K562 (cell line): ENCODE measurements around the gene PA2G4. TPM values are rescaled to one million over a fixed set of nuclear protein-coding genes. Genes with fewer than 3 reads are reported as not detected.
A peak's percentile ranks its signal among the peaks of the same experiment; 100 is the strongest.

ENCODE experiments used
- ARID3B ChIP-seq: fragments of 250-450 bp; sonication (Bioruptor Pico); IDR thresholded peaks from 2 replicates; pipeline ENCODE4 v1.4.0; 2020; ENCODE audit warnings: borderline replicate concordance
- BHLHE40 ChIP-seq: IDR thresholded peaks from 2 replicates; pipeline ENCODE4 v1.6.1; 2011; ENCODE audit warnings: low read length, improper control_type of control experiment
- BRD9 ChIP-seq: fragments of 450-650 bp; IDR thresholded peaks from 2 replicates; pipeline ENCODE4 v1.6.1; 2018; ENCODE audit warnings: low read depth; ENCODE audit not compliant: partially characterized antibody
- CBX2 ChIP-seq: fragments of 200-600 bp; sonication (generic); IDR thresholded peaks from one replicate; pipeline ENCODE4 v1.6.1; 2012; ENCODE audit warnings: mild to moderate bottlenecking, low read length, inconsistent platforms; ENCODE audit not compliant: insufficient read depth, poor library complexity, severe bottlenecking
- FOXK1 ChIP-seq: sonication (generic); formaldehyde crosslinking; IDR thresholded peaks from 2 replicates; pipeline ENCODE4 v1.8.0; 2022; ENCODE audit warnings: missing genetic modification reagents, mild to moderate bottlenecking, borderline replicate concordance
- HSF4 ChIP-seq: fragments of 250-450 bp; sonication (Bioruptor Pico); IDR thresholded peaks from 2 replicates; pipeline ENCODE4 v2.1.2; 2022; ENCODE audit warnings: mild to moderate bottlenecking, moderate library complexity, borderline replicate concordance
- MGA ChIP-seq: fragments of 450-650 bp; IDR thresholded peaks from 2 replicates; pipeline ENCODE4 v1.6.1; 2016; ENCODE audit warnings: mild to moderate bottlenecking, moderate library complexity
- MNT ChIP-seq, 2 experiments: fragments of 450-650 bp; conservative IDR thresholded peaks; 2 replicates each; pipeline ENCODE4 v1.6.1; 2017; ENCODE audit warnings: mild to moderate bottlenecking in 2 of 2, moderate library complexity in 2 of 2
- SIN3A ChIP-seq, 2 experiments: fragments of 150-350 bp in 1 of 2; IDR thresholded peaks; 2 replicates each; pipeline ENCODE4 v1.6.1; 2011 to 2016; ENCODE audit warnings: borderline replicate concordance in 2 of 2, low read depth in 2 of 2, low read length in 2 of 2, mild to moderate bottlenecking in 2 of 2, moderate library complexity in 2 of 2; ENCODE audit not compliant: control insufficient read depth in 1 of 2
- TCFL5 ChIP-seq: fragments of 250-450 bp; sonication (Bioruptor Pico); conservative IDR thresholded peaks from 2 replicates; pipeline ENCODE4 v1.6.1; 2021; ENCODE audit warnings: mild to moderate bottlenecking, moderate library complexity, matching md5 sums
- ZNF408 ChIP-seq: fragments of 250-450 bp; sonication (Bioruptor Pico); IDR thresholded peaks from 2 replicates; pipeline ENCODE4 v1.4.0; 2020; ENCODE audit warnings: low read depth, mild to moderate bottlenecking, moderate library complexity
- ZNF584 ChIP-seq: fragments of 200-800 bp; sonication (Bioruptor generic); IDR thresholded peaks from 2 replicates; pipeline ENCODE4 v1.6.1; 2016; ENCODE audit warnings: low read depth, mild to moderate bottlenecking, missing genetic modification characterization, missing compliant biosample characterization
- ZSCAN29 ChIP-seq: fragments of 450-650 bp; IDR thresholded peaks from 2 replicates; pipeline ENCODE4 v1.6.1; 2017
- polyA plus RNA-seq, 8 experiments: library from polyadenylated mRNA; depleted of rRNA in 4 of 8; stranded (reverse) in 5 of 8; unstranded in 3 of 8; fragments of >200 nt; fragmentation: Nextera tagmentation in 2 of 8; fragmentation: Illumina TruSeq in 1 of 8; extraction: Ambion mirVana in 2 of 8; extraction: Trizol in 1 of 8; gene quantifications; 2 replicates each; pipeline versions ENCODE4 v1.2.1 to v1.2.3, GENCODE V29; 2011 to 2014; ENCODE audit warnings: inconsistent platforms in 1 of 8, missing spikeins in 1 of 8
- total RNA-seq, 7 experiments: library from RNA; depleted of rRNA in 6 of 7; stranded (reverse); fragments of >200 nt in 6 of 7; fragmentation: Illumina TruSeq in 2 of 7; extraction: Trizol in 2 of 7; gene quantifications; 2 replicates each; pipeline versions ENCODE4 v1.2.1 to v1.2.3, GENCODE V29; 2011 to 2021; ENCODE audit warnings: low replicate concordance in 1 of 7

PA2G4 gene
- total and polyA plus RNA-seq, 9 of the 15 experiments (the other 6 are each of a cell fraction or from before 2014, with no cell fraction given): 230 to 925 (median 638) TPM

- no peak for TF ChIP-seq MGA
- TF ChIP-seq ZNF408: no peak
- TF ChIP-seq SIN3A (IDR thresholded peaks at IDR 0.05; ENCODE audit: borderline replicate concordance in 2 of 2, control insufficient read depth in 1 of 2, low read depth in 2 of 2, low read length in 2 of 2): peak in 1 of 2 experiments; percentile 81; a peak in 1 of 4 replicates
- TF ChIP-seq ZSCAN29: no peak
- no peak for TF ChIP-seq BHLHE40
- TF ChIP-seq TCFL5: no peak
- TF ChIP-seq HSF4: no peak
- no peak for TF ChIP-seq FOXK1 (CRISPR knock-in tag)
- no peak for TF ChIP-seq ARID3B (CRISPR knock-in tag)
- TF ChIP-seq MNT (conservative IDR thresholded peaks at IDR 0.05): no peak
- no peak for TF ChIP-seq CBX2
- TF ChIP-seq ZNF584 (CRISPR knock-in tag): no peak
- TF ChIP-seq BRD9: peak; percentile 43
These were observed 24.4 kb downstream of the PA2G4 start (continued) for GRCh38 chr12:56128670-56129205.
